ENCODE results near the gene SEMA5A. TPM values are rescaled to one million over a fixed set of nuclear protein-coding genes. Genes with fewer than 3 reads are reported as not detected.

Gene SEMA5A
- total RNA-seq, 2 experiments from 2014 or later = 0.12 TPM

DNA sequence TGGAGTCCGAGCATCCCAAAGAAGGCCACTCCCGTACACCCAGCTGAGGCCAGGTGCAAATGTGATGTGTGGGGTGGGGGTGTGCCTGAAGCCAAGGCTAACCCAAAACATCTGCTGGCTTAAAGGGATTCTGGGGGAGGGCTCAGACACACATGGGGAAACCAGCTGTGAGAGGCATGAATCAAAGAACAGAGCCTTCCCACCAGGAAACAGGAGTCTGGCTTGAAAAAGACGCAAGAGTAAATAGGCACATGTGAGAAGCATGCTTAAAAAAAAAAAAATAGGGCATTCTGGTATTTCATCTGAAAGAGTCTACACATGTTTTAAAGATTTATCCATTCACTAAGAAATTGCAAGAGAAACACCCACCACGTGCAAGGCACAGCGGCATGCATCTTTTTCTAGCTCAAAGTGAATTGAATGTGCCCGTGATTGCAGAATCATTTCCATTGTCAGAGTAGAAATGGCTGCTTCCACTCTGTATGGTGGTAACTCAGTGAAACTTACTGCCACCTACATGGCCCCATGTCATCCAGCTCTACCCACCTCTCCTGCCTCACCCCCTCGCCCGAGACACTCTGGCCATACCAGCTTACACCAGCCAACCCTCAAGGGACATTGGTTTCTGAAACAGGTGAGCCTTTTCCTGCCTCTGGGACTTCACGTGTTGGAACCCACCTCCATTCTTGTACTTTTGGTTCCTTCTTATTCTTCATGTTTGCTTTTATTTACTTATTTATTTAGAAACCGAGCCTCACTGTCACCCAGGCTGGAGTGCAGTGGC lies 71.5 kb downstream of the SEMA5A start:
- Mint-ChIP-seq H3K9me3 (peaks cover 19% of the 10 kb centered on the region), H3K4me3 (no peak overlapping the region), H3K27me3 (no peaks in the 10 kb centered on the region), H3K4me1 (no peaks in the 10 kb centered on the region), H3K36me3 (ENCODE audit: low read depth) (no peaks in the 10 kb centered on the region), H3K27ac (no peak overlapping the region)
- DNase-seq = no peak
- POLR2A ChIA-PET = no interaction called here
- CTCF ChIA-PET = no interaction called here

DNA sequence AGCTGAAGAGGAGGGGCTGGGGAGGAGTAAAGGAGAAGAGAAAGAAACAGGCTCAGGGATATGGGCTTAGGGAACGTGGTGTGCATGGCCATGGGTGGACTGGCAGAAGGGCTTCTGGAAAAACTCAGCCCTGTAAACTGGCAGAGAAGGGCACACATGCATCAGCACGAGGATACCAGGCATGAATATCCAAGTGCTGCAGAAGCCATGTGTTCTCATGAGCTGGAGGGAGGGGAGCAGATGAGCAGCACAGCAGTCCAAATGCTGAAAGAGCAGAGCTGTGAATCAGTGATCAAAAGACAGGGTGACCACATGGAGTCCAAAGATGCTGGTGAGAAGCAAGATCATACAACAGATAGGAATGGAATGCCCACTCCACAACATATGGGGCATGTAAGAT lies 72.3 kb downstream of the SEMA5A start:
- Mint-ChIP-seq H3K27ac (no peak overlapping the region), H3K4me3 (no peak overlapping the region), H3K4me1 (no peaks in the 10 kb centered on the region), H3K9me3 (peaks cover 15% of the 10 kb centered on the region), H3K27me3 (no peaks in the 10 kb centered on the region), H3K36me3 (ENCODE audit: low read depth) (no peaks in the 10 kb centered on the region)
- ChIA-PET CTCF (no interaction called here), POLR2A (no interaction called here)
- no peak for DNase-seq

DNA sequence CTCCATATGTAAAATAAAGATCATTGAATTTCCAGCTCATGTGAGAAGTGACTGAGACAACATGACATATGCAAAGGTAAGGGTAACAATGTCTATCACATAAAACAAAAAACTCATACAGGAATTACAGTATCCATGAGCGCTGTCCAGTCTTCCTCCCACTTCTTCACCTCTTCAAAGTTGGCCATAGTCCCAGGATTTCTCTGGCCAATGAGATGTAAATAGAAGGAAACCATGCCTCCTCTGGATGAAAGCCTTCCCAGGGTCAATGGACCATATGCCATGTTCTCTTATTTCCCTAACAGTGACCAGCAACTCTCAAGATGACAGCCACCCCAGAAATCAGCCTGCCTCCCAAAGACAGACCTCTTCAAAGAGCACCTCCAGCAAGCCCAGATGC lies 75.5 kb downstream of the SEMA5A start:
- Mint-ChIP-seq H3K4me1 (no peaks in the 10 kb centered on the region), H3K27ac (no peak overlapping the region), H3K36me3 (ENCODE audit: low read depth) (no peaks in the 10 kb centered on the region), H3K27me3 (no peaks in the 10 kb centered on the region), H3K9me3 (peaks cover 3% of the 10 kb centered on the region), H3K4me3 (no peak overlapping the region)
- no peak for DNase-seq
- CTCF ChIA-PET = no interaction called here
- POLR2A ChIA-PET = no interaction called here

DNA sequence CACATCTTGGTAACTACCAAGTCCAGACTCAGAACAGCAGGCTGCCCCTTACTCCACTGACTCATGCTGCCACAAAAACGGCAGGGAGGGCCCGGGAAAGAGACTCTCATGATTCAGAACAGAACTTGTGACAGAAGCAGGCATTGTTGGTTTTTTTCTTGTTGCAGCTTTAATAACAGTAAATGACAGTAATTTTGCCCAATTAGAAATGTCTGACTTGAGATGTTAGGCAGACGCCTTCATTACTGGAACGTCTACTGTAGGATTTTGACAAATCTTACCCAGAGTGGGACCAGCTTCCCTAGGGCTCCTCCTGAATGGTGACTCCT lies 77.9 kb downstream of the SEMA5A start:
- Mint-ChIP-seq H3K4me3 (no peak overlapping the region), H3K4me1 (no peaks in the 10 kb centered on the region), H3K36me3 (ENCODE audit: low read depth) (no peaks in the 10 kb centered on the region), H3K27me3 (no peaks in the 10 kb centered on the region), H3K9me3 (no peaks in the 10 kb centered on the region), H3K27ac (no peak overlapping the region)
- CTCF ChIA-PET = no interaction called here
- DNase-seq = no peak
- POLR2A ChIA-PET = no interaction called here

DNA sequence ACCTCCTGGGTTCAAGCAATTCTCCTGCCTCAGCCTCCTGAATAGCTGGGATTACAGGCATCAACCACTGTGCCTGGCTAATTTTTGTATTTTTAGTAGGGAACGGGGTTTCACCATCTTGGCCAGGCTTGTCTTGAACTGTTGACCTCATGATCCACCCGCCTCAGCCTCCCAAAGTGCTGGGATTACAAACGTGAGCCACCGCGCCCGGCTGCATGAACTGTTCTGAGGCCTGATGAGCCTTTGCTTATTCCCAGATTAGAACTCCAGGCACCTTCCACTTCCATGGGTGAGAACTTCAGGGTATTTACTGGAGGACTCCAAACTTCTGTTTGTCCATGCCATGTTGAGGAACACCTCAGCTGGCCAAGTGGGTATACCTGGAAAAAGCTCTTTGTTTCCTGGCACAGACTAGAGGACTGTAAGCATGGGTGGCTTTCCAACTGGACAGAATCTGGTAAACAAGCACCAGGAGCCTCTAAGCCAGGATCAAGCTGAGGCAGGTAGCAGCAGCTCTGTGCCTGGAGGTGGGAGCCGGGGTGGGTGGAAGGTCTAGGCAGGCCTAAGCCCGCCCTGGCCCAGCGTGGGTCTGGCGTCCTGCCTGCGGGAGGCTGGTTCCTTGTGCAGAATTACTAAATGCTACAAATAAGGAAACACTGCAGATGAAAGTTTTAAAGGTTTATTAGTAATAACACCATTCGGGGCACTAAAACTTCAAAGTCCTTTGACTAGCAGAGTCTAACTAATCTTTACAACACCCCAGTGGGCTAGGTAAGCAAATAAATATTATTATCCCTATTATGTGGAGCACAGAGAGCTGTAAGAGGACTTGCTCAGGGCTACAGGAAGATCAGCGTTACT lies 78.4 kb downstream of the SEMA5A start:
- Mint-ChIP-seq H3K27ac (no peak overlapping the region), H3K9me3 (no peaks in the 10 kb centered on the region), H3K27me3 (no peaks in the 10 kb centered on the region), H3K4me1 (no peaks in the 10 kb centered on the region), H3K36me3 (ENCODE audit: low read depth) (no peaks in the 10 kb centered on the region), H3K4me3 (no peak overlapping the region)
- POLR2A ChIA-PET = no interaction called here
- no peak for DNase-seq
- CTCF ChIA-PET = no interaction called here

DNA sequence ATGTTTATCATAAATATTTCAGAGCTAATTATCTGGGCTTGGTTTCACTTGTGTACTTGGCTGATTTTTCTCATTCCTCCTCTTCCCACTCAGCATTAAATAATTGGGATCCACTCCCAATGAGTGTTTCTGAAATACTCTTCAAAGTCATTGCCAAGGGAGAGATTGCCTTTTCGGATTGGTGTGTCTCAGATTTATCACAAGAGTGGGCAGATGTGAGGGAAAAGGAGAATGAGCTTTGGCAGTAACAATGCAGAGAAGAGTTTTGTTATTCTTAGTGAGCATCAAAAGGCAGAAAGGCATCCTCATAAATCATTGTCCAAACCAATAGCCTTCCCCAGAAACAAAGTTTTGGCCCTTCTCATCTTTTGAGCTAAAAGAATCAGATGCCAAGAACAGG lies 79.2 kb downstream of the SEMA5A start:
- ChIA-PET CTCF (no interaction called here), POLR2A (no interaction called here)
- no peaks in the 10 kb centered on the region for H3K4me1 Mint-ChIP-seq
- no peaks in the 10 kb centered on the region for H3K36me3 Mint-ChIP-seq (ENCODE audit: low read depth)
- H3K9me3 Mint-ChIP-seq = peaks cover 4% of the 10 kb centered on the region
- no peak for DNase-seq
- H3K27ac Mint-ChIP-seq = no peak overlapping the region
- no peaks in the 10 kb centered on the region for H3K27me3 Mint-ChIP-seq
- no peak overlapping the region for H3K4me3 Mint-ChIP-seq

DNA sequence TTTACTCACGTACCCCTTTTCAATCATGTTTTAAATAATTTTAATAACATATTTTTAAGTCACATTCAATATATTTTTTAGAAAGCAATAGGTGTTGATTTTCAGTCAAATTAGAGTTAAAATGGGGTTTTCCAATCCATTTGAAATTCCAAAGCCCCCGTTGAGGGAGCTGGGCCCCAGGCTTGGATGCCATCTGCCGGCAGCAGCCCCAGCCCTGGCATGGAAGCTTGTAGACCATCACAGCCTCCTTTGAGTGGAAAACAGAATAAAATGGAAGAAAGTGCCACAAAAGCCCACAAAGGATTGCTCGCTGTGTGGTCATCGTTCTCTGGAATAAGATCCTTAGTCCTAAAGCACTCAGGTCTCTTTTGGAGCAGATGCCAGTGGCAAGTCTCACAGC lies 81.4 kb downstream of the SEMA5A start:
- POLR2A ChIA-PET = no interaction called here
- CTCF ChIA-PET = no interaction called here
- no peak overlapping the region for H3K27ac Mint-ChIP-seq
- peaks cover 4% of the 10 kb centered on the region for H3K9me3 Mint-ChIP-seq
- H3K36me3 Mint-ChIP-seq (ENCODE audit: low read depth) = no peaks in the 10 kb centered on the region
- H3K4me3 Mint-ChIP-seq = no peak overlapping the region
- DNase-seq = no peak
- H3K27me3 Mint-ChIP-seq = no peaks in the 10 kb centered on the region
- no peaks in the 10 kb centered on the region for H3K4me1 Mint-ChIP-seq

DNA sequence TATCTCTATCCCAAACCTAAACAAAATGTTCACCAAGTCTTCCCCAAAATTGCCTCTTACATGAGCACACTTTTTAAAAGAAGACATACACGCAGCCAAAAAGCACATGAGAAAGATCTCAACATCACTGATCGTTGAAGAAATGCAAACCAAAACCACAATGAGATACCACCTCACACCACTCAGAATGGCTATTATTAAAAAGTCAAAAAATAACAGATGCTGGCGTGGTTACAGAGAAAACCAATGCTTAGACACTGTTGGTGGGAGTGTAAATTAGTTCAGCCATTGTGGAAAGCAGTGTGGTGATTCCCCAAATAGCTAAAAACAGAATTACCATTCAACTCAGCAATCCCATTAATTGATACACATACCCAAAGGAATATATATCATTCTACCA lies 83.8 kb downstream of the SEMA5A start:
- ChIA-PET CTCF (no interaction called here), POLR2A (no interaction called here)
- Mint-ChIP-seq H3K27me3 (no peaks in the 10 kb centered on the region), H3K27ac (no peak overlapping the region), H3K36me3 (ENCODE audit: low read depth) (no peaks in the 10 kb centered on the region), H3K4me1 (no peaks in the 10 kb centered on the region), H3K4me3 (no peak overlapping the region), H3K9me3 (peaks cover 4% of the 10 kb centered on the region)
- DNase-seq = no peak

DNA sequence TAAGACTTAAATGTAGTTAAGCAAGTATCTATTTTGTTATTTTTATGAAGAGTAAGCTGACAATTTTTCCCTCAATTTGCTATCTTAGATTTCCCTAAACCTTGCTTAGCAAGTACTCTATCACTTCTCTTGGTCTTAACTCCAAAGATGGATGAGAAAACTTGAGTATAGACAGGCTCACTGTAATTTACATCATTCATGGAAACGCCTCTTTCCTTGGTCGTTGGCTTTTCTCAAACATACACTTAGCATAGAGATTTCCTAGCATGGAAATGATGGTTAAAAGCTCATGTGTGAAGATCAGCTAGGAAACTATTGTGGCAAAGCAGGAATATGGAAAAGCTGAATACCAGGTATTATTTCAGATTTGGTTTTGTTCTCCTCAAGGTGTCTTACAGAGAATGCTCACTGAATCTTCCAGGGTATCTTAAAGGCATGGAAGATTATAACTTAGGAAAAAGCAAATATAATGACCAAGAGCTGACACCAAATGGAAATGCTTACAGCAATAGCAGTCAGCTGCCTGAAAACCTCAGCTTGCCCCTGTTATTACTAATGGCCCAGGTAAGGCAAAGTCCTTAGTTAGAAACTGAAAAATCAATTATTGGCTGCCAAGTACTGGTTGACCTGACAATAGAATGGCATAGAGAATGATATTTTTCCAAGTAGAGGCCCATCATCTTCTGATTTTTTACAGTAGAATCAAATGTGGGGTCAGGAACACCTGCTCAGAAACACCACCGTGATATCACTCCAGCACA lies 84.8 kb downstream of the SEMA5A start:
- no peak overlapping the region for H3K27ac Mint-ChIP-seq
- no peaks in the 10 kb centered on the region for H3K4me1 Mint-ChIP-seq
- H3K27me3 Mint-ChIP-seq = no peaks in the 10 kb centered on the region
- ChIA-PET POLR2A (no interaction called here), CTCF (no interaction called here)
- no peak overlapping the region for H3K4me3 Mint-ChIP-seq
- DNase-seq = no peak
- H3K36me3 Mint-ChIP-seq (ENCODE audit: low read depth) = no peaks in the 10 kb centered on the region
- H3K9me3 Mint-ChIP-seq = peaks cover 4% of the 10 kb centered on the region

DNA sequence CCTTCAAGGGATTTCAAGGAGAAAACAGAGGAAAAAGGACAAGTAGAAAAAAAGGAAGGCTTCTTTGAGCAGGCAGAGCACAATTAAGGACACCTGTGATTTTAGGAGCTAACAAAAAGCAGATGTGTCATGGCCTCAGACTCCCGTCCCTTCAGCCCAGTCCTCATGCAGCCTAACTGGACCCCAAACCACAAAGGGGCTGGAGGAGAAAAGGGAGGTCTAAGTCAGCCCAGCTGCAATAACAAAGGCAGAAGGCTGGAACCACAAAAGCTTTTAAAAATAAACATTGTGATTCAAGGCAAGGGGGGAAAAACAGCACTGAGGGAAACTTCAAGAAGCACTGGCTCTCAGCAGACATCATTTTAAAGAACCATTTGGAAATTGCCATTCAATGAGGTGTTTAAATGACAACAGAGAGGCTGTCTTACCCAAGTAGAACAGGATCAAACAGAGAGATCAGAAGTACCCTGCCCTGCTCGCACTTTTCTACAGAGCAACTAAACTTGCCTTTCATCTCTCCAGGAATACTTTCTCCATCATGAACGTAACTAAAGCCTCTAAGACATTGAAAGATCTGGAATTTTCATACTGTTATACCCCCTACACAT lies 89.3 kb downstream of the SEMA5A start:
- POLR2A ChIA-PET = no interaction called here
- H3K4me3 Mint-ChIP-seq = no peak overlapping the region
- H3K27ac Mint-ChIP-seq = no peak overlapping the region
- H3K36me3 Mint-ChIP-seq (ENCODE audit: low read depth) = no peaks in the 10 kb centered on the region
- DNase-seq = no peak
- no peaks in the 10 kb centered on the region for H3K4me1 Mint-ChIP-seq
- H3K9me3 Mint-ChIP-seq = no peaks in the 10 kb centered on the region
- CTCF ChIA-PET = interaction anchor here (1.1 kb wide), 1 partner anchor 12 kb away, joined by 3 read pairs; no protein-coding TSS in a partner anchor
- no peaks in the 10 kb centered on the region for H3K27me3 Mint-ChIP-seq

DNA sequence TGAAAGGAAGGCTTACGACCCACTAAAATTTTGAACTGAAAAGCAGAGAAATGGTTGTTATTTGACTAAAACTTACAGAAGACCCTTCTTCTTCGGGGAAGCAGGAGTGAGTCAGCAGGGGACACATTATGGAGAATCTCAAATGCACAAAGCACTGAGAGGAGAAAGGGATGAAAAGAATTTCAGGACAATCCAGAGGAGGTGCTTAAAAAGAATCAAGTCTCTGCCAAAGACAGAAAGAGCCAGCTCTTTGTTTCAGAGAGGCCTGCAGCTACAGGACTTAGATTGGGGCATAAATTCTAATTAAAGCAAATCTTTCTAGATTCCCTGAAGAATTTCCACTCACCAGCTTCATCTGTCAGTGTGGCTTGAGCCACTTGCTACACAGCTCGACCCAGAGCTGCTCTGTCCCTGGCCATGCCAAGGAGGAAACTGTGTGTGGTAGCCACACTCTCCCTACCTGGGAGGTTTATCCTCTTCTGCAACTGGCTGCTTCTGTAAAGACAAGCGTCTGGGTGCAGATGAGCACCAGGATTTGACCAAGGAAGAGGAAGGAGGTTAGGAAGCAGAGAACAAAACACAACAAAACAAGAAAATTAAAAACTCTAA lies 89.9 kb downstream of the SEMA5A start:
- no peaks in the 10 kb centered on the region for H3K27me3 Mint-ChIP-seq
- no peaks in the 10 kb centered on the region for H3K36me3 Mint-ChIP-seq (ENCODE audit: low read depth)
- no peaks in the 10 kb centered on the region for H3K4me1 Mint-ChIP-seq
- no peak overlapping the region for H3K4me3 Mint-ChIP-seq
- CTCF ChIA-PET = interaction anchor here (1.1 kb wide), 1 partner anchor 11 kb away, joined by 3 read pairs; no protein-coding TSS in a partner anchor
- POLR2A ChIA-PET = no interaction called here
- no peaks in the 10 kb centered on the region for H3K9me3 Mint-ChIP-seq
- no peak overlapping the region for H3K27ac Mint-ChIP-seq
- no peak for DNase-seq

DNA sequence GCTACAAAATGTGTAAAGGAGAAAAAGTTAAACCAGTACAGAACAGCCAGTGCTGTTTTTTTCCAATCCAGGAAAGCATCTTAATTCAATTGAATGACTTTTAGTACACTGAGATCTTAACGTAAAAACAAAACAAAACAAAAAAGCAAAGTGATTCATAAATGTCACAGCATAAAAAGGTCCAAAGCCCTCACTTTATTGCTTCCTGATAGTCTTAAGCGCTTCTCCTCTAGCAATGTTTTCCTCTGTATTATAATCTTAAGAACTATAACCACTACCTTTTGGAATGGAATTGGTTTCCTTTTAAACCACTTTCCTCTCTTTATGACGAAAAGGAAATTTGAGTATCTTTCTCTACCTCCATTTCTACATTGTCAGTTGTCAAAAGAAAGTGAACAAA lies 91.4 kb downstream of the SEMA5A start:
- Mint-ChIP-seq H3K4me1 (no peaks in the 10 kb centered on the region), H3K4me3 (no peak overlapping the region), H3K27me3 (no peaks in the 10 kb centered on the region), H3K36me3 (ENCODE audit: low read depth) (no peaks in the 10 kb centered on the region), H3K27ac (no peak overlapping the region), H3K9me3 (no peaks in the 10 kb centered on the region)
- DNase-seq = no peak
- ChIA-PET POLR2A (no interaction called here), CTCF (no interaction called here)

DNA sequence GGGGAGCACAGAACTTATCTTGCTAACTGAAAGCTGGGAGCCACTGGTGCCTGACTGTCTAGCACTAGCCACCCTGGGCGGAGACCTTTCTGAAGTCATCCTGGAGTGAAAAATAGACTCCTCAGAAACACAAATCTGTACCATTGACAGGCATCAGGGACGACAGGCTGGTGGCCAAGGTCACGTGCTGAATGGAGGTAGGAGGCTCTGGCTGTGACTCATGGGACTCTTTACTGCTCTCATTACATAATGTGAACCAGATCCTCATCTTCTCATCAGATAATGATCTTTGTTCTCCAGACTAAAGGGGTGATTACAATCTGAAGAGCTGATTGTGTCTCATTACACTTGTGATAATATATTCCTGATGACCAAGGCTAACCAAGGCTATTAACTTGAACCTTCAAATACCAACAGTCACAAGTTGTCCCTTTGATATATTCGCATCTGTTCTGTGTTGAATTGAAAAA lies 91.8 kb downstream of the SEMA5A start:
- ChIA-PET CTCF (no interaction called here), POLR2A (no interaction called here)
- no peak overlapping the region for H3K27ac Mint-ChIP-seq
- no peaks in the 10 kb centered on the region for H3K4me1 Mint-ChIP-seq
- no peaks in the 10 kb centered on the region for H3K27me3 Mint-ChIP-seq
- H3K36me3 Mint-ChIP-seq (ENCODE audit: low read depth) = no peaks in the 10 kb centered on the region
- DNase-seq = no peak
- no peak overlapping the region for H3K4me3 Mint-ChIP-seq
- H3K9me3 Mint-ChIP-seq = no peaks in the 10 kb centered on the region
